ENCODE measurements around the gene ADAMTS3.

The ADAMTS3 gene

DNA sequence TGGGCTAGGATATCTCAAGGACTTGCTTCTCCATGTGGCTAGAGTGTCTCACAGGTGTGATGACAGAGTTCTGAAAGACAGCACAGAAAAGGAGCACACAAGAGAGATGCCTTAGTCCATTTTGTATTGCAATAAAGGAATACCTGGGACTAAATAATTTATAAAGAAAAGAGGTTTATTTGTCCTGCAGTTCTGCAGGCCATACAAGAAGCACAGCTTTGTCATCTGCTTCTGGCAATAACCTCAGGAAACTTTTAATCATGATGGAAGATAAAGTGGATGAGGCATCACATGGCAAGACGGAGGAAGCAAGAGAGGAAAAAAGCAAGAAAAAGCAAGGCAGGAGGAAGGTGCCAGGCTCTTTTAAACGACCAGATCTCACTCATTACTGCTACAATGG is 126.9 kb downstream of the ADAMTS3 start:
- TF ChIP-seq, protein P1, sequence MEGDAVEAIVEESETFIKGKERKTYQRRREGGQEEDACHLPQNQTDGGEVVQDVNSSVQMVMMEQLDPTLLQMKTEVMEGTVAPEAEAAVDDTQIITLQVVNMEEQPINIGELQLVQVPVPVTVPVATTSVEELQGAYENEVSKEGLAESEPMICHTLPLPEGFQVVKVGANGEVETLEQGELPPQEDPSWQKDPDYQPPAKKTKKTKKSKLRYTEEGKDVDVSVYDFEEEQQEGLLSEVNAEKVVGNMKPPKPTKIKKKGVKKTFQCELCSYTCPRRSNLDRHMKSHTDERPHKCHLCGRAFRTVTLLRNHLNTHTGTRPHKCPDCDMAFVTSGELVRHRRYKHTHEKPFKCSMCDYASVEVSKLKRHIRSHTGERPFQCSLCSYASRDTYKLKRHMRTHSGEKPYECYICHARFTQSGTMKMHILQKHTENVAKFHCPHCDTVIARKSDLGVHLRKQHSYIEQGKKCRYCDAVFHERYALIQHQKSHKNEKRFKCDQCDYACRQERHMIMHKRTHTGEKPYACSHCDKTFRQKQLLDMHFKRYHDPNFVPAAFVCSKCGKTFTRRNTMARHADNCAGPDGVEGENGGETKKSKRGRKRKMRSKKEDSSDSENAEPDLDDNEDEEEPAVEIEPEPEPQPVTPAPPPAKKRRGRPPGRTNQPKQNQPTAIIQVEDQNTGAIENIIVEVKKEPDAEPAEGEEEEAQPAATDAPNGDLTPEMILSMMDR (IDR thresholded peaks at IDR 0.05; ENCODE audit: low read depth, low read length), result no peak

DNA sequence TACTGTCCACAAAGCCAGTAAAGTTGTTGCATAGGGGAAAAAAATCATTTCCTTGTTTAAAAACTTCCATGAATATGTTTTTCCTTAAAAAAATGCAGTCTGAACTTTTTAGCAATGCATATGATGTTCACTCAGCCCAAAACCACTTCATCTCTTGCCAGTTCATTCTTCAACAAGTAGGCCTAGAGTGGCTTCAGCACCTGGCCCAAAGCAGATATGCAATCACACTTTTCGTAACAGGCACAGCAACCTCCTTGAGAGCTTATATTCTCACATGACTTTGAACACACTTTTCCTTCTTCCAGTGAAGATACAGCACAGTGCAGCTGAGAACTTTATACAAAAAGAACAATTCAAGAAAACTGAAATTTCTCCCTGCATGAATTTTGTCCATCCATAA is 128.6 kb downstream of the ADAMTS3 start:
- H3K4me3 ChIP-seq (replicated peaks in 1 of 2; ENCODE audit: low read depth in 2 of 2, low read length in 2 of 2), result no peak overlapping the region
- TF ChIP-seq, protein P1 (IDR thresholded peaks at IDR 0.05; ENCODE audit: low read depth, low read length), result no peak
- DNase-seq (ENCODE audit: low read depth in 2 of 2), result no peak

More for the DNA sequence above, 126.9 kb downstream of the ADAMTS3 start:
- DNase-seq (ENCODE audit: low read depth in 2 of 2), result no peak
- no peak overlapping the region for H3K4me3 ChIP-seq (replicated peaks in 1 of 2; ENCODE audit: low read depth in 2 of 2, low read length in 2 of 2)

DNA sequence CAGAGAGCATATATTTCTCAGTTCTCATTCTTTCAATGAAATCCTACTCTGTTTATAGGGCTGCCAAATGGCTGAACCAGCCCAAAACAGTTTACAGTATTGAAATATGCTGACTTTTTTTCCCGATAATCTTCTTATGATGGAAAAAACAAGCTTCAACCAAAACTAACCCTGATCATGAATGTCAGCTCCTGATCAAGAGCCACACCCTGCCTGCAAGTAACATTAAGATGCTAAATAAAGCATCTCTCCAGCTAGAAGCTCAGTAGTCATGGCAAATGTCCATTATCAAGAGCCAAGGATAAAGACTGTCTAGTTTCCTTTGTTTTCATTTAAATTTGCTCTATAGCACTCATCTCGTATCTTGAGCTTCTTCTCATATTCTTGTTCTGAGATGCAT is 136.0 kb downstream of the ADAMTS3 start:
- no peak for DNase-seq (ENCODE audit: low read depth in 2 of 2)
- TF ChIP-seq, protein P1 (IDR thresholded peaks at IDR 0.05; ENCODE audit: low read depth, low read length), result no peak
- H3K4me3 ChIP-seq (replicated peaks in 1 of 2; ENCODE audit: low read depth in 2 of 2, low read length in 2 of 2), result no peak overlapping the region

DNA sequence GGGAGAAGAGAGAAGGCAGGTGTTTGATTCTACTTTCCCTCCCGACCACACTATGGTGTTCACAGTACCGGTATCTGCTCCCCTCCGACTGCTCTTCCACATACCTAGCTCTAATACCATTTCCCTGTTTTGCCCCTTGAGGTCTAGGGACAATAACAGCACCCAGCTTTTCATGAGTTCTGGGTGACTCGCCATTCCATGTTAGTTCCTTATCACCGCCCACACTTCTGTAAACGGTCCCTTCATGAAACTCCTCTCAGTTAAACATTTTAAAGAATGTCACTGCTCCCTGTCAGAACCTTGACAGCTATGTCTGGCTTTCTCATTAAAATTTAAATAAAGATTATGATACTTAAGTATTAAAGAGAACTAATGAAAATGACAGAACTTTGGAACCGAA is 136.7 kb downstream of the ADAMTS3 start:
- TF ChIP-seq, protein P1 (IDR thresholded peaks at IDR 0.05; ENCODE audit: low read depth, low read length), result no peak
- H3K4me3 ChIP-seq (replicated peaks in 1 of 2; ENCODE audit: low read depth in 2 of 2, low read length in 2 of 2), result no peak overlapping the region
- DNase-seq (ENCODE audit: low read depth in 2 of 2), result no peak

DNA sequence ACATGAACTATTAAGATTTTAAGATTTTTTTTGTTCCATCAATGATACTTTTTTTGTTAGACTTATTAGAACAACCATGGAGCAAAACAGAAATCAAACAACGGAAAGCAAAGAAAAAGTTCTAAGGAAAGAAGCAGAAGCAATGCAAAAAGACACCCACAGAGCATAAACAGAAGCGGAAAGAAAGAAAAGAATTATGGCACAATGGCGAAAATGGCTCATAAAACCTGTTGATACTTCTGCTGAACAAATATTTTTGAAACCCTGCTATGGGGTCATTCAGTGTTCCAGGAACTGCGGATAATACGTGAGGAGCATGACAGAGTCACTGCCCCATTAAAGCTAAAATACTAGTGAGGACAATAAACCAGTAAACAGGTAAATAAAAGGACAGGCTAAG is 138.0 kb downstream of the ADAMTS3 start:
- no peak overlapping the region for H3K4me3 ChIP-seq (replicated peaks in 1 of 2; ENCODE audit: low read depth in 2 of 2, low read length in 2 of 2)
- no peak for DNase-seq (ENCODE audit: low read depth in 2 of 2)
- TF ChIP-seq, protein P1 (IDR thresholded peaks at IDR 0.05; ENCODE audit: low read depth, low read length), result no peak

DNA sequence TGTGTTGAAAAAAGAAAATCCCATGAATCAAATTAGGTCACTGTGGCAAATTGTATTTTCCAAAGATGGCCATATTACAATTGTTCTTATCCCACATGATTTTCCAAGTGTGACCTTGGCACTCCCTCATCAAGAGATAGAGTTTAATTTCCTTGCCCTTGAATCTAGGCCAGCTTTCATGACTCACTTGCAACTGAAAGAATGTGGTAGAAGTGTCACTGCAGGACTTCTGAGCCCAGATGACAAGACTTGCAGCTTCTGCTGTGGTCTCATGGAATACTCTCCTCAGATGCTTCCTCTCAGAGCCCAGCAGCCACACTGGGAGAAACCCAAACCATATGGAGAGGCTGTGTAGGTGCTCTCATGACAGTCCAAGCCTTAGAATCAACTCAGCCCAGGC is 139.0 kb downstream of the ADAMTS3 start:
- DNase-seq (ENCODE audit: low read depth in 2 of 2), result peak in 1 of 2 donors; percentile 3
- TF ChIP-seq, protein P1 (IDR thresholded peaks at IDR 0.05; ENCODE audit: low read depth, low read length), result no peak
- H3K4me3 ChIP-seq (replicated peaks in 1 of 2; ENCODE audit: low read depth in 2 of 2, low read length in 2 of 2), result no peak overlapping the region

DNA sequence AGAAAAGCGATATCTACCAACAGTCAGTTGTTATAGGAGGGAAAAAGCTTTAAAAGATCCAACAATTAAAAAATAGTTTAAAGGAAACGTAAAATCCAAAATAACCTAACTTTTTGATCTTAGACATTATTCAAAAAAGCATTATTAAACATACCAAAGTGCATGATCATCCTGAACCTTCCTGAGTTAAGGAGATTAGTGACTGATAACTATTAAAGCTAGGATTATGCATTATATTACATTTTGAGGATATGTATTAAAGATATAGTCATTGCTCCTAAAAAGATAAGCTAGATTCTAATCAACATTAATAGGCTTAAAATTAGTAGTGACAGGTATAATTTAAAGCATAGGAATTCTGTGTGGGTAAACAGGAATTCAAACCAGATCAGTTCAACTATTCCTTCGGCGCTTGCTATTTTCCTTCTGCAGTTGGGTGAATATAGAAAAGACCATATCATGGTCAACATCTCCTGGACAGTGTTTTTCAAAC is 139.6 kb downstream of the ADAMTS3 start:
- DNase-seq (ENCODE audit: low read depth in 2 of 2), result no peak
- no peak overlapping the region for H3K4me3 ChIP-seq (replicated peaks in 1 of 2; ENCODE audit: low read depth in 2 of 2, low read length in 2 of 2)
- TF ChIP-seq, protein P1 (IDR thresholded peaks at IDR 0.05; ENCODE audit: low read depth, low read length), result no peak
